ENCODE measurements around the gene ARF5. TPM values are rescaled to one million over a fixed set of nuclear protein-coding genes. Genes with fewer than 3 reads are reported as not detected.

ARF5 gene
- total and polyA plus RNA-seq, 2 of the 8 experiments (the other 6 are each of a cell fraction or from before 2014, with no cell fraction given) = 154 to 579 TPM

DNA sequence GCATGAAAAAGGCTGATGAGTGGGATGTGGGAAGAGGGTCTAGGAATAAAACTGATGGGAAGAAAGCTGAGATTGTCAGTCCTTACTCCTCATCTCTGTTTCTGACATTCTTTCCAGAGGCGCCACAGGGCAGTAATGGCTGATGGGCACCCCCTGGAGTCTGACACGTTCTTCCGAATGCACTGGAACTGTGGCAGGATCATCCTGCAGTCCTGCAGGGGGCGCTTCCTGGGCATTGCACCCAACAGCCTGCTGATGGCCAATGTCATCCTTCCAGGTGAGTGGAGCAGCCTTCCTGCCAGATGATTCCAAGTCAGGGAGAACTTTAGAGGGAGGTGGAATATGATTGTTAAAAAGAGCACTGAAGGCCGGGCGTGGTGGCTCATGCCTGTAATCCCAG is 10.1 kb downstream of the ARF5 start:
- Histone ChIP-seq H3K9ac (replicated peaks in 1 of 4; ENCODE audit: extremely low read depth in 1 of 4, low read depth in 3 of 4, low read length in 3 of 4) (no peak overlapping the region), H3K36me3 (ENCODE audit: control insufficient read depth in 2 of 4, insufficient read depth in 4 of 4, low read length in 3 of 4) (no peaks in the 10 kb centered on the region), H4K91ac (replicated peaks; ENCODE audit: insufficient read length, low read length) (no peak overlapping the region), H2BK15ac (ENCODE audit: low read length) (no peak overlapping the region), H3K27me3 (replicated peaks in 1 of 4; ENCODE audit: control insufficient read depth in 3 of 4, extremely low read depth in 1 of 4, insufficient read depth in 3 of 4, low read length in 3 of 4) (no peaks in the 10 kb centered on the region; a peak in 2 of 7 replicates), H4K5ac (ENCODE audit: insufficient read length, low read depth, low read length) (no peak overlapping the region), H3K14ac (ENCODE audit: insufficient read length) (no peak overlapping the region), H3K4me3 (ENCODE audit: extremely low read depth in 1 of 4, insufficient read depth in 2 of 4, low read depth in 3 of 4, low read length in 4 of 4) (no peak overlapping the region), H3K23me2 (ENCODE audit: low read depth, low read length) (no peaks in the 10 kb centered on the region), H3K18ac (ENCODE audit: extremely low read depth, low read length) (no peak overlapping the region), H2BK12ac (ENCODE audit: low read depth, low read length) (no peak overlapping the region), H3K79me2 (ENCODE audit: control insufficient read depth in 1 of 2, insufficient read depth in 2 of 2, low read length in 2 of 2) (no peaks in the 10 kb centered on the region), H3K4ac (replicated peaks; ENCODE audit: insufficient read length, low read depth, low read length) (no peak overlapping the region), H3K9me3 (ENCODE audit: insufficient read depth in 2 of 2, low read depth in 1 of 2, low read length in 1 of 2) (no peaks in the 10 kb centered on the region), H2AK5ac (ENCODE audit: low read depth, low read length) (no peak overlapping the region), H2AFZ (ENCODE audit: low read length) (0 out of 2 replicates have a peak overlapping the region, but pooled peaks have one; percentile 89), H3K27ac (ENCODE audit: low read depth, low read length) (no peak overlapping the region), H3K4me1 (replicated peaks in 1 of 4; ENCODE audit: control insufficient read depth in 3 of 4, insufficient read depth in 4 of 4, low read length in 3 of 4) (peaks cover 0 to 3% (median 1%) of the 10 kb centered on the region in 4 experiments; a peak in 2 of 7 replicates), H3K56ac (replicated peaks; ENCODE audit: insufficient read length, low read depth, low read length) (no peak overlapping the region), H3K4me2 (ENCODE audit: insufficient read depth in 1 of 2, low read depth in 2 of 2, low read length in 2 of 2) (no peak overlapping the region), H4K8ac (ENCODE audit: extremely low read depth, insufficient read depth, low read length) (no peak overlapping the region), H4K20me1 (replicated peaks in 1 of 2; ENCODE audit: control insufficient read depth in 1 of 2, insufficient read depth in 2 of 2, low read length in 2 of 2) (peaks cover 0 to 1% of the 10 kb centered on the region in 2 experiments), H3K23ac (ENCODE audit: insufficient read length) (no peak overlapping the region), H2BK5ac (ENCODE audit: low read depth, low read length) (no peak overlapping the region), H3K79me1 (ENCODE audit: low read depth, low read length) (no peaks in the 10 kb centered on the region), H2BK120ac (replicated peaks; ENCODE audit: low read depth, low read length) (no peak overlapping the region), H2BK20ac (ENCODE audit: low read length) (no peak overlapping the region)
- CTCF ChIA-PET (ENCODE audit: partially characterized antibody) = interaction anchor here (0.7 to 4.7 kb wide), 17 partner anchors 9 to 611 kb away, joined by 3 to 33 read pairs (median 4); partner anchors contain the start of genes ARF5, GCC1 and PAX4
- peak in 1 of 2 experiments; percentile 86 for DNase-seq (ENCODE audit: low read depth in 1 of 2, low spot score in 2 of 2)
- peak; percentile 75 for FAIRE-seq
- POLR2A ChIA-PET (ENCODE audit: partially characterized antibody) = interaction anchor here (0.8 to 1.1 kb wide), 2 partner anchors 9 to 13 kb away, joined by 3 to 5 read pairs; partner anchors contain the start of gene GCC1
- WGBS, 2 experiments (ENCODE audit: extremely low coverage in 1 of 2, insufficient coverage in 1 of 2, insufficient read length in 1 of 2, insufficient replicate concordance in 2 of 2, low coverage in 1 of 2, low lambda C conversion rate in 2 of 2, missing lambda C conversion rate in 1 of 2) = 33% methylated on average over 6 of the region's 6 CpGs; no CpG with 5 or more reads in 1 of the 2 experiments
- no peak for TF ChIP-seq GABPA (IDR thresholded peaks at IDR 0.05; ENCODE audit: borderline replicate concordance, insufficient read depth, low read length)
- no peak for TF ChIP-seq CHD1 (IDR thresholded peaks at IDR 0.05; ENCODE audit: low read depth, low read length)
- no peak for TF ChIP-seq CHD2 (IDR thresholded peaks at IDR 0.05; ENCODE audit: low read length)
- TF ChIP-seq BCL11A (IDR thresholded peaks at IDR 0.05; ENCODE audit: low read depth in 2 of 2, low read length in 2 of 2) = no peak
- peak; percentile 89 for TF ChIP-seq NANOG (IDR thresholded peaks at IDR 0.05; ENCODE audit: insufficient read depth, low read depth, low read length, poor library complexity, severe bottlenecking)
- TF ChIP-seq EP300 (IDR thresholded peaks at IDR 0.05; ENCODE audit: borderline replicate concordance in 1 of 2, low read depth in 2 of 2, low read length in 2 of 2) = peak in 1 of 2 experiments; percentile 6; a peak in 1 of 3 replicates
- peak; percentile 70 to 71 for TF ChIP-seq RAD21 (IDR thresholded peaks at IDR 0.05 in 1 of 2, conservative IDR thresholded peaks at IDR 0.05 in 1 of 2; ENCODE audit: low read depth in 2 of 2, low read length in 2 of 2)
- TF ChIP-seq CREB1 (IDR thresholded peaks at IDR 0.05) = peak; percentile 59; the same call in 1 of the 2 replicates
- TF ChIP-seq, protein P1, sequence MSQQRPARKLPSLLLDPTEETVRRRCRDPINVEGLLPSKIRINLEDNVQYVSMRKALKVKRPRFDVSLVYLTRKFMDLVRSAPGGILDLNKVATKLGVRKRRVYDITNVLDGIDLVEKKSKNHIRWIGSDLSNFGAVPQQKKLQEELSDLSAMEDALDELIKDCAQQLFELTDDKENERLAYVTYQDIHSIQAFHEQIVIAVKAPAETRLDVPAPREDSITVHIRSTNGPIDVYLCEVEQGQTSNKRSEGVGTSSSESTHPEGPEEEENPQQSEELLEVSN (IDR thresholded peaks at IDR 0.05) = no peak
- TF ChIP-seq, protein P2, sequence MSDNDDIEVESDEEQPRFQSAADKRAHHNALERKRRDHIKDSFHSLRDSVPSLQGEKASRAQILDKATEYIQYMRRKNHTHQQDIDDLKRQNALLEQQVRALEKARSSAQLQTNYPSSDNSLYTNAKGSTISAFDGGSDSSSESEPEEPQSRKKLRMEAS (IDR thresholded peaks at IDR 0.05) = peak; percentile 56
- TF ChIP-seq PHF8 (conservative IDR thresholded peaks at IDR 0.05; ENCODE audit: low read depth, low read length) = no peak
